Right lobe of liver (tissue), 6 donors: ENCODE results near the gene BICDL2. TPM values are rescaled to one million over a fixed set of nuclear protein-coding genes. Genes with fewer than 3 reads are reported as not detected.

Experiments used
- ATAC-seq, 4 donors: fragments of 200-7000 bp; cut with Tn5 transposase; one replicate each; pipeline ENCODE4 v1.9.1; 2020; ENCODE audit warnings: mild to moderate bottlenecking in 4 of 4, moderate library complexity in 4 of 4
- DNase-seq, 3 donors: peaks; one replicate each; pipeline ENCODE4 v3.0.0-alpha.2; 2020
- H3K27ac ChIP-seq, 3 donors: fragments of 200-600 bp; one replicate each; pipeline ENCODE4 v1.8.0; 2022
- H3K27me3 ChIP-seq, 2 donors: fragments of 200-600 bp; one replicate each; pipeline ENCODE4 v1.8.0; 2022
- H3K36me3 ChIP-seq, 4 donors: fragments of 200-600 bp; sonication (generic) in 1 of 4; one replicate each; pipeline versions ENCODE4 v1.5.1 to v1.8.0; 2017 to 2022; ENCODE audit warnings: control low read depth in 1 of 4
- H3K4me1 ChIP-seq, 4 donors: fragments of 200-600 bp; sonication (generic) in 1 of 4; one replicate each; pipeline versions ENCODE4 v1.5.1 to v1.8.0; 2017 to 2022; ENCODE audit warnings: control low read depth in 1 of 4
- H3K4me3 ChIP-seq, 3 donors: fragments of 200-600 bp; one replicate each; pipeline ENCODE4 v1.8.0; 2022
- H3K9me3 ChIP-seq, 4 donors: fragments of 200-600 bp; sonication (generic) in 1 of 4; one replicate each; pipeline versions ENCODE4 v1.5.1 to v1.8.0; 2017 to 2022; ENCODE audit warnings: control low read depth in 1 of 4
- CTCF ChIP-seq, 4 donors: fragments of 200-600 bp in 3 of 4; fragments of 450-650 bp in 1 of 4; IDR thresholded peaks; one replicate each; pipeline versions ENCODE4 v1.5.1 to v1.8.0; 2016 to 2022; ENCODE audit warnings: antibody characterized with exemption in 4 of 4, mild to moderate bottlenecking in 2 of 4
- POLR2A ChIP-seq: fragments of 450-650 bp; IDR thresholded peaks from one replicate; pipeline ENCODE4 v1.6.1; 2017; ENCODE audit warnings: antibody characterized with exemption, mild to moderate bottlenecking
- WGBS: methylation state at CpG from one replicate; pipeline ENCODE4 v1.1.6; 2018; ENCODE audit warnings: low coverage, low lambda C conversion rate; ENCODE audit not compliant: insufficient coverage; ENCODE audit errors: missing lambda C conversion rate; 5-methylcytosine and 5-hydroxymethylcytosine counted together
- intact Hi-C, 2 donors: fragments of 100-400 bp; cut with DNase I; formaldehyde crosslinking; loops; one replicate each; pipeline versions ENCODE4 v1.11.2 to v1.14.1; 2022
- total RNA-seq, 6 experiments: library from RNA; depleted of rRNA in 2 of 6; stranded (reverse); fragments of >200 nt in 2 of 6; fragmentation: NEBNext Ultra II Directional in 3 of 6; extraction: Animal tissue kit (Norgen Biotek cat#: 25700) in 3 of 6; gene quantifications; one replicate each; pipeline versions ENCODE4 v1.1.0 to v1.2.4, GENCODE V29; 2016 to 2023
- donor health status: DM: no; HTN: yes; CAD: no.
- donor health status: DM: no; HTN: no; CAD: no.
- donor health status: DM: no; HTN: no; CAD: no.
- donor health status: DM: no; HTN: yes; CAD: no.
- donor health status: DM: no; HTN: yes; CAD: no.

The BICDL2 gene
- total RNA-seq, 6 experiments from 2014 or later = 0.11 to 0.58 (median 0.48) TPM; not detected in 1

DNA sequence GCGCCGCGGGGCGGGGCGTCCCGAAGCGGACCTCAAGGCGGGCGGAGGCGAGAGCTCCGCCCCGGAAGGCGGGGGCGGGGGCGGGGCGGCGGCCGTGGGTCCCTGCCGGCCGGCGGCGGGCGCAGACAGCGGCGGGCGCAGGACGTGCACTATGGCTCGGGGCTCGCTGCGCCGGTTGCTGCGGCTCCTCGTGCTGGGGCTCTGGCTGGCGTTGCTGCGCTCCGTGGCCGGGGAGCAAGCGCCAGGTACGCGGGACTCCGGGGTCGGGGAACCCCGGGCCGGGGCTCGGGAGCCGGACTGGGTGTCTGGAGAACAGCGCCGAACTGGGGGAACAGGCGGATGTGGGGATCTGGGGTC, 16.5 kb downstream of the BICDL2 start, which contains the start of gene TNFRSF12A:
Gene TNFRSF12A (plus strand): TSS at position 122 of the 357 bp plus-strand sequence. CDS start 30 bp downstream, at position 152.
- H3K4me1 ChIP-seq = peaks cover 0 to 28% (median 14%) of the 10 kb centered on the region in 4 donors
- 0% methylated on average over 1 of the region's 49 CpGs for WGBS
- no peaks in the 10 kb centered on the region for H3K9me3 ChIP-seq
- ATAC-seq = peak; percentile 17 to 68 (median 56)
- TF ChIP-seq POLR2A (peak; percentile 99), CTCF (IDR thresholded peaks at IDR 0.05) (no peak)
- peak; percentile 81 to 87 (median 83) for DNase-seq
- no peaks in the 10 kb centered on the region for H3K27me3 ChIP-seq
- intact Hi-C loops = no loop called here
- H3K36me3 ChIP-seq = no peaks in the 10 kb centered on the region
- H3K4me3 ChIP-seq = peak within 1 kb of the TSS; percentile 64 to 84 (median 74)
- H3K27ac ChIP-seq = peak within 1 kb of the TSS; percentile 84 to 95 (median 91)

- Histone ChIP-seq H3K36me3 (no peaks in the 10 kb centered on the region), H3K9me3 (no peaks in the 10 kb centered on the region), H3K27me3 (no peaks in the 10 kb centered on the region), H3K4me1 (peaks cover 0 to 27% (median 14%) of the 10 kb centered on the region in 4 donors), H3K4me3 (peak overlapping the region; percentile 64 to 84 (median 74)), H3K27ac (no peak overlapping the region)
- DNase-seq (peak in 1 of 3 donors; percentile 31), ATAC-seq (no peak)
- TF ChIP-seq POLR2A (no peak), CTCF (IDR thresholded peaks at IDR 0.05) (no peak)
- WGBS = 45% methylated on average over 19 of the region's 40 CpGs
- intact Hi-C loops = no loop called here
Observed at GRCh38 chr16:3019594-3020246, 17.0 kb downstream of the BICDL2 start.

GRCh38 chr16:3017794-3018506, 18.8 kb downstream of the BICDL2 start, which contains the start of gene CLDN6:
CLDN6 (minus strand) TSS chr16:3018183; CDS start chr16:3016021, 2,162 bp downstream.
- no peak for ATAC-seq
- intact Hi-C loops = no loop called here
- Histone ChIP-seq H3K9me3 (no peaks in the 10 kb centered on the region), H3K4me1 (peaks cover 0 to 19% (median 8%) of the 10 kb centered on the region in 4 donors), H3K36me3 (no peaks in the 10 kb centered on the region), H3K27ac (no peak within 1 kb of the TSS), H3K4me3 (no peak within 1 kb of the TSS), H3K27me3 (no peaks in the 10 kb centered on the region)
- TF ChIP-seq CTCF (IDR thresholded peaks at IDR 0.05) = no peak
- TF ChIP-seq POLR2A = no peak
- 9% methylated on average over 26 of the region's 52 CpGs for WGBS
- DNase-seq = no peak

DNA sequence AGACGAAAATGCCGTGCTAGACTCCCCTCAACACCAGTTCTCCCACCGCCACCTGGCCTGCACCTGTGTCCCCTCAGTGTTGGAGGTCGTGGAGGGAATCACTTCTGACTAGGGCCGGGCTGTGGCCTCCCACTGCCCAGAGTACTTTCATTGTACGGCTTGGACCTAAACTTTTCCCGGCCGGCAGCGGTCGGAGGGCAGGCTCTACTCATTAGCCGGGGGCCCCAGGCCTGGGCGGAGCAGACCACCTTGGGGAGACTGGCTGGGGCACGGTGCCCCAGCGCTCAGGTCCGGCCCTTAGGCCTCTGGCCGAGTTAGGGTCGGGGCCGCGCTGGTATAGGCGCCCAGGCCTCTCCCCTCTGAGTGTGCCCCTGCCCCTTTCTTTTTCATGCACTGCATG, 19.4 kb downstream of the BICDL2 start:
- H3K4me1 ChIP-seq = peaks cover 0 to 17% (median 7%) of the 10 kb centered on the region in 4 donors
- intact Hi-C loops = no loop called here
- H3K9me3 ChIP-seq = no peaks in the 10 kb centered on the region
- no peak overlapping the region for H3K4me3 ChIP-seq
- no peaks in the 10 kb centered on the region for H3K27me3 ChIP-seq
- no peaks in the 10 kb centered on the region for H3K36me3 ChIP-seq
- no peak overlapping the region for H3K27ac ChIP-seq
- 89% methylated on average over 9 of the region's 20 CpGs for WGBS
- TF ChIP-seq POLR2A (no peak), CTCF (IDR thresholded peaks at IDR 0.05) (no peak)
- ATAC-seq (no peak), DNase-seq (no peak)
